GM12801 (cell line): Measurements from ENCODE around the gene ATG14.

Experiments used
- CTCF ChIP-seq: IDR thresholded peaks from one replicate; pipeline ENCODE4 v1.5.1; 2011; ENCODE audit warnings: control low read depth; ENCODE audit not compliant: insufficient read length; ENCODE audit errors: extremely low read depth

The ATG14 gene

GRCh38 chr14:55373784-55374705 is 37.6 kb downstream of the ATG14 start:
- TF ChIP-seq CTCF, result no peak

- TF ChIP-seq CTCF, result no peak
These were observed 38.8 kb downstream of the ATG14 start for GRCh38 chr14:55372825-55373224.

GRCh38 chr14:55372423-55372822 is 39.2 kb downstream of the ATG14 start:
- no peak for TF ChIP-seq CTCF

DNA sequence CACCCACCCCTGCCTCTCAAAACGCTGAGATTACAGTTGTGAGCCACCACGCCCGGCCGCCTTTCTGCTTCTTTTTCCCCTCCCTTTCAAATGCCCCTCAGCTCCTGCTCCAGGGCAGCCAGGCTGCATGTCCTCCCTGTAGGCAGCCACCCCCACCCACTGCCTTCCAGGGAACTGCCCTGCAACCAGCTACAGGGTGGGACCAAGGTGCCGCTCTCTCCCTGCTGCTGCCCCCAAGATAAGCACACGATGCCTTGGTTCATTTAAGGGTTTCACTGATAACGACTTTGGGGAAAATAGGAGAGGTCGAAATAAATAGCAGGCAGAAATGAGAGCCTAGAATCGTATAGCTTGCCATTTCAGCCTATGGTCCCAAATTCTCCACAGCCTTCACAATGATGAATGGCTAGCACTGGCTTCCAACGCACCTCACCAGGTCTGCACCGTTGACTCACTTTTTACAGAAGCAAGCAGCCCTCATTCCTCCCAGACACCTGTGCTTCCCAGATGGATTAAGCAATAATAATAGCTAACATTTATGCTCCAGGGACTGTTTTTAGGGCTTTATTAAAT is 40.7 kb downstream of the ATG14 start:
- TF ChIP-seq CTCF, result no peak

- no peak for TF ChIP-seq CTCF
These were observed 45.4 kb downstream of the ATG14 start for GRCh38 chr14:55366271-55366670.

GRCh38 chr14:55361190-55361589 is 50.4 kb downstream of the ATG14 start:
- no peak for TF ChIP-seq CTCF

- TF ChIP-seq CTCF, result no peak
These were observed 52.3 kb downstream of the ATG14 start for GRCh38 chr14:55359307-55359706.
